Karpas-422 (cell line): ENCODE measurements around the gene CCDC136. TPM values are rescaled to one million over a fixed set of nuclear protein-coding genes. Genes with fewer than 3 reads are reported as not detected.

Experiments
- DNase-seq: peaks from one replicate; pipeline ENCODE4 v3.0.0-alpha.2; 2015
- H2AFZ ChIP-seq: fragments of 200-600 bp; sonication (generic); 2 replicates; pipeline ENCODE4 v1.6.1; 2014; ENCODE audit warnings: antibody characterized with exemption, low read length, mixed read lengths
- H3K27ac ChIP-seq: fragments of 200-600 bp; sonication (generic); 2 replicates; pipeline ENCODE4 v1.5.1; 2014; ENCODE audit warnings: mild to moderate bottlenecking, low read length, moderate library complexity
- H3K27me3 ChIP-seq: fragments of 200-600 bp; sonication (generic); 2 replicates; pipeline ENCODE4 v1.6.1; 2014; ENCODE audit warnings: low read length, mixed read lengths
- H3K36me3 ChIP-seq: fragments of 200-600 bp; sonication (generic); 2 replicates; pipeline ENCODE4 v1.6.1; 2014; ENCODE audit warnings: low read length, mixed read lengths; ENCODE audit not compliant: insufficient read depth
- H3K4me1 ChIP-seq: fragments of 200-600 bp; sonication (generic); 2 replicates; pipeline ENCODE4 v1.6.1; 2014; ENCODE audit warnings: mild to moderate bottlenecking, low read length, mixed read lengths
- H3K4me2 ChIP-seq: fragments of 200-600 bp; sonication (generic); 2 replicates; pipeline ENCODE4 v1.6.1; 2014; ENCODE audit warnings: low read length, low read depth, mild to moderate bottlenecking; ENCODE audit not compliant: poor library complexity, severe bottlenecking
- H3K4me3 ChIP-seq: fragments of 200-600 bp; sonication (generic); 2 replicates; pipeline ENCODE4 v1.5.1; 2014; ENCODE audit warnings: mild to moderate bottlenecking, antibody characterized with exemption, low read length, mixed read lengths
- H3K79me2 ChIP-seq: fragments of 200-600 bp; sonication (generic); 2 replicates; pipeline ENCODE4 v1.6.1; 2014; ENCODE audit warnings: mild to moderate bottlenecking, low read length, mixed read lengths
- H3K9ac ChIP-seq: fragments of 200-600 bp; sonication (generic); 2 replicates; pipeline ENCODE4 v1.6.0; 2014; ENCODE audit warnings: low read length
- H3K9me2 ChIP-seq: fragments of 200-600 bp; sonication (generic), shearing (Covaris generic); replicated peaks from 2 replicates; pipeline ENCODE4 v1.6.0; 2014; ENCODE audit warnings: mild to moderate bottlenecking, low read length, moderate library complexity; ENCODE audit not compliant: insufficient read depth
- H3K9me3 ChIP-seq: fragments of 300-700, 200-600 bp; sonication (generic); 2 replicates; pipeline ENCODE4 v1.6.1; 2014; ENCODE audit warnings: low read length, mixed read lengths
- H4K20me1 ChIP-seq: fragments of 200-600 bp; sonication (generic); 2 replicates; pipeline ENCODE4 v1.6.1; 2014; ENCODE audit warnings: mild to moderate bottlenecking, antibody characterized with exemption, low read length, low read depth; ENCODE audit not compliant: insufficient read depth
- total RNA-seq: library from RNA; depleted of rRNA; stranded (reverse); fragments of >200 nt; shearing (Covaris generic); gene quantifications from 2 replicates; pipeline ENCODE4 v1.2.3, GENCODE V29; 2014; ENCODE audit warnings: low replicate concordance

CCDC136 gene
- total RNA-seq, 1 experiment from 2014 or later = 32.5 TPM

DNA sequence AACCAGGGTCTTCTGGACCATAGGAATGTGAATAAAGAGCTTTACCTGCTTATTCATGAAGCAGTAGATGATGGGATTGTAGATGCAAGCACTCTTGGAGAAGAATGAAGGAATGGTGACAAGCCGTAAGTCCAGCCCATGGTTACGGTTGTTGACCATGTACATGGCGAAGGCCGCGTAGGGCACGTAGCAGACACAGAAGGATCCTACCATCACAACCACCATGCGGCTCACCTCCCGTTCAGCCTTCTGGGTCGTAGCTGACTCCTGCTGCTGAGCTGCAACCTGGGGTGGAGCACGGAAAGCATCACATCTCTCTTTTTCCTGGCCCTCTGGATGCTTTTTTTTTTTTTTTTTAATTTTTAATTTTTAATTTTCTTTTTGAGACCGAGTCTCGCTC lies 18.2 kb upstream of the CCDC136 start:
- H2AFZ ChIP-seq = no peak overlapping the region
- H4K20me1 ChIP-seq = no peaks in the 10 kb centered on the region
- H3K9me2 ChIP-seq = no peaks in the 10 kb centered on the region
- H3K27me3 ChIP-seq = no peaks in the 10 kb centered on the region
- DNase-seq = no peak
- no peaks in the 10 kb centered on the region for H3K4me1 ChIP-seq
- H3K27ac ChIP-seq = no peak overlapping the region
- no peak overlapping the region for H3K4me3 ChIP-seq
- H3K9ac ChIP-seq = no peak overlapping the region
- H3K9me3 ChIP-seq = no peaks in the 10 kb centered on the region
- peaks cover 45% of the 10 kb centered on the region for H3K36me3 ChIP-seq
- H3K79me2 ChIP-seq = no peaks in the 10 kb centered on the region
- H3K4me2 ChIP-seq = no peak overlapping the region

DNA sequence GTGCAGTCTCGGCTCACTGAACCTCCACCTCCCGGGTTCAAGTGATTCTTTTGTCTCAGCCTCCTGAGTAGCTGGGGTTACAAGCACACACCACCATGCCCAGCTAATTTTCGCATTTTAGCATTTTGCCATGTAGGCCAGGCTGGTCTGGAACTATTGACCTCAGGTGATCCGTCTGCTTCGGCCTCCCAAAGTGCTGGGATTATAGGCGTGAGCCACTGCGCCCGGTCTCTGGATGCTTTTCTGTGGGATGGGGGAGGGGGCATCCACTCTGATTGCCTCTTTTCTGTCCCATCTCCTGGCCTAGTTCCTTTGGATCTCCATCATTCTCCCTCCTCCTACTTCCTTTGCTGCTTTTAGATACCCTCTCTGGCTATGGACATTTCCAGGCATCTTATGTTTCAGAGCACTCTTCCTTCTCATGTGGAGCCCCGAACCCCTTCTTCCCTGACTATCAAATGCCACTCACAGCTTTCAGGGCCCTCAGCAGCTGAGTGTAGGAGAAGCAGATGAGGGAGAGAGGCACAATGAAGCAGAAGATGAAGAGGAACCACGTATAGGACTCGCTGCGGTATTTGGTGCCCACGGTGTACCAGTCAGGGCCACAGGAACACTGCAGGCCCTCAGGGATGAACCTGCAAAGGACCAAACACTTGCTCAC lies 17.6 kb upstream of the CCDC136 start:
- Histone ChIP-seq H3K27ac (no peak overlapping the region), H3K79me2 (no peaks in the 10 kb centered on the region), H3K9ac (no peak overlapping the region)

DNA sequence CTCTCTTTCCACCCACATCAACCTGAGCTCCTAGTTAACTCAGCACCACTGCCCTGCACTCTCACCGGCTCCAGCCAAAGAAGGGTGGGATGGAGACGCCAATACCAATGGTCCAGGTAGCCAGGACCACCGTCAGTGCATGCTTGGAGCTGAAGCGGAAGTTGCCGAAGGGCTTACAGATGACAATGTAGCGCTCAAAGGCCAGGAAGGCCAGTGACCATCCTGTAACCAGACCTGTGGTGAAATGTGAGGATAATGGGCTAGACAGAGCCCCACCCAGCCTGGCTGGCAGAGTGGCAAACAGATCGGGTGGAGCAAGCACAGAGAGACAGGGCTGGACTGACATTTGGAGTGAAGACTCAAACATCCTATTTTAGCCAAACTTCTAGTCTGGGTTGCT lies 16.8 kb upstream of the CCDC136 start:
- H3K9ac ChIP-seq = no peak overlapping the region
- no peak overlapping the region for H3K27ac ChIP-seq
- no peaks in the 10 kb centered on the region for H3K27me3 ChIP-seq
- H3K9me2 ChIP-seq = no peaks in the 10 kb centered on the region
- H3K36me3 ChIP-seq = peaks cover 34% of the 10 kb centered on the region
- H3K9me3 ChIP-seq = no peaks in the 10 kb centered on the region
- H3K4me3 ChIP-seq = no peak overlapping the region
- H4K20me1 ChIP-seq = no peaks in the 10 kb centered on the region
- no peak overlapping the region for H2AFZ ChIP-seq
- H3K79me2 ChIP-seq = no peaks in the 10 kb centered on the region
- H3K4me1 ChIP-seq = no peaks in the 10 kb centered on the region
- no peak for DNase-seq
- H3K4me2 ChIP-seq = no peak overlapping the region

More for the DNA sequence above, 17.6 kb upstream of the CCDC136 start:
- no peaks in the 10 kb centered on the region for H3K27me3 ChIP-seq
- no peaks in the 10 kb centered on the region for H3K4me1 ChIP-seq
- H2AFZ ChIP-seq = no peak overlapping the region
- peaks cover 42% of the 10 kb centered on the region for H3K36me3 ChIP-seq
- no peak overlapping the region for H3K4me3 ChIP-seq
- H3K4me2 ChIP-seq = no peak overlapping the region
- H3K9me3 ChIP-seq = no peaks in the 10 kb centered on the region
- no peak for DNase-seq
- H4K20me1 ChIP-seq = no peaks in the 10 kb centered on the region
- H3K9me2 ChIP-seq = no peaks in the 10 kb centered on the region

DNA sequence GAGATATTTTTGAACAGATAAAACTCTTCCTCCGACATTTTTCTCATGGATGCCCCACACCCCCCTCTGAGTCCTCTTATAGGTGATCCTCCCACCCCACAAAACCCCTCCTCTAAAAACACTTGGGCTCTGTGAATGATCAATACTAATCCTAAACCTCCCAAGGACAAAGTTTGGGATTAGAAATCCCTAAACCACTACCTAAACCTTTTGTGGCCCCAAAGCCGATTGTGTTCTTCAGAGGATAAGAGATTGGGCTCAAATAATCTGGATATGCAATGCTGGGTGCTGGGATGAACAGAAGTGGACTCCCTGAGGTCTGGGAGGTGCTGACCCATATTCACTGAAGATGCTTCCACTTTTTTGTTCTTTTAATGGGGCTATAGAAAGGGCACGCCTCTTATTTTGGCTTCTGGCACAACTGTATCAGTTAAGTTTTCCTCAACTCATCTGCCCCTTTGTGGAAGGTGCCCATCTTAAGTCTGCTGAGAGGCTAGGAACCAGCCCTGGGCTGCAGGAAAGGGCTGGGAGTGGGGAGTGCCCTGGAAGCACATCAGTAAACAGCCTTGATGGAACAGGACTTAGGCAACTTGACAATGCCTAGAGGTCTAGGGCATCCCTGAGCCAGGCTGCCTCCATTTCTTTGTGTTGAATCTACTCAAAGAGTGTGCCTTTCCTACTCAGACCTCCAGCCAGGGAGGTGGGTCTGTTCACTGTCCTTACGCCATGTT lies 15.9 kb upstream of the CCDC136 start, which contains the start of gene OPN1SW:
Gene OPN1SW, minus strand, starts transcription at position 51 of the 731 bp plus-strand sequence. Its CDS starts 13 bp downstream, at position 38.
- Histone ChIP-seq H3K4me1 (no peaks in the 10 kb centered on the region), H3K27ac (no peak within 1 kb of the TSS), H3K27me3 (no peaks in the 10 kb centered on the region), H3K79me2 (no peaks in the 10 kb centered on the region), H2AFZ (no peak within 1 kb of the TSS), H4K20me1 (no peaks in the 10 kb centered on the region), H3K36me3 (peaks cover 25% of the 10 kb centered on the region), H3K9me3 (no peaks in the 10 kb centered on the region), H3K4me2 (no peak within 1 kb of the TSS), H3K9me2 (no peaks in the 10 kb centered on the region), H3K9ac (no peak within 1 kb of the TSS), H3K4me3 (no peak within 1 kb of the TSS)
- DNase-seq = no peak

DNA sequence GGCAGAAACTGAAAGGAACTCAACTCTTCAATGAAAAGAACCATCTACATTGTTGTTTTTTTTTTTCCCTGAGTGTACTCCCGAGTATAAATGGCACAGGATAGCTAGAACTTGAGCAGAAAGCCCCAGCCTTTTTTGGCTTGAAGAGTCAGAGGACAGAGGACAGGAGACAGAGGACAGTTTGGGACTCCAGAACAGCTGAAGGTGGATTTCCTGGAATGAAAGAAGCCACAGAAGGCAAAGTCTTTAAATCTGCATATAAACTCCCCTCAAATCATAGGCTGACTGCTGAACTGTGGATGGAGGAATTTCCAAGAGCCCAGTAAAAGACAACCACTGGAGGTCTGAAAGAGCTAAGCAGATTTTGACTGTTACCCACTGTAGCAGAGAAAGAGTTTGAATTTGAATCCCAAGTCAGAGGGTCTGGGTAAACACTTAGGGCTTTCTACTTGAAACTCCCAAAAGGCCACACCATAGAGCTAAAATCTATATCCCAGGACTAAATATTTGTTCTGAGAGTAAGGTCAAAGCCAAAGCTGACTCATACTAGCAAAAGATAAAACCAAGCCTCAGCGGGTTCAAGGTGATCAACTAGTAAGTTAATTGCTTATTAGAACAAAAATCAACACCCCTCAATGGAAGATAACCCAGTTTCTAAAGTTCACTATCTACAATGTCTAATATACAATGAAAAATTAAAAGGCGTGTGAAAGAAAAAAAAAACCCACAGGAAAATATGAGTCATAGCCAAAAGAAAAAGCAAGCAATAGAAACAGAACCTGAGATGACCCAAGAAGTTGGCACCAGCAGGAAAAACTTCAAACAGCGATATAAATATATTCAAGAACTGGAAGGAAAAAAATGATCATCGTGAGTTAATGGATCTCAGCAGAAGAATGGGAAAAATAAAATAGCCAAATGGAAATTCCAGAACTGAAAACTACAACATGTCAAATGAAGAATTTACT lies 14.3 kb upstream of the CCDC136 start:
- H3K27ac ChIP-seq = no peak overlapping the region
- H2AFZ ChIP-seq = no peak overlapping the region
- no peak for DNase-seq
- no peak overlapping the region for H3K4me2 ChIP-seq
- peaks cover 10% of the 10 kb centered on the region for H3K36me3 ChIP-seq
- no peaks in the 10 kb centered on the region for H3K4me1 ChIP-seq
- no peaks in the 10 kb centered on the region for H3K27me3 ChIP-seq
- no peaks in the 10 kb centered on the region for H3K9me3 ChIP-seq
- no peak overlapping the region for H3K4me3 ChIP-seq
- H4K20me1 ChIP-seq = no peaks in the 10 kb centered on the region
- no peaks in the 10 kb centered on the region for H3K9me2 ChIP-seq
- no peak overlapping the region for H3K9ac ChIP-seq
- no peaks in the 10 kb centered on the region for H3K79me2 ChIP-seq

DNA sequence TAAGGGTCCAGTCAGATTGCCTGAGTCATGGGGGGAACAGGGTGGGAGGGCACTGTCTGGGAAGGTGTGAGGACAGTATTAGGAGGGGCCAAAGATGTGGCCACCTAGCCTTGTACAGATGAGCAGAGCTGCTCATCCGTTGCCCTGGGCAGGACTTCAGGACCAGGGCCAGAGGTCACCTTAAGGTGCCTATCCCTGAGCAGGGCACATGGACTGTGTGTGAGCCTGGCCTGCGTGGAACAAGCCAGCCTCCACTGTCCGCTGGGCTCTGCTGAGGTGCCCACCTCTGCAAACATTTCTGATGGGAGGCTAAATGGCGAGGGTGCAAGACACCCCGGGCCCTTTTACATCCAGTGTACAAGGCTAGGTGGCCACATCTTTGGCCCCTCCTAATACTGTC lies 12.8 kb upstream of the CCDC136 start:
- H3K9me2 ChIP-seq = no peaks in the 10 kb centered on the region
- H3K9ac ChIP-seq = no peak overlapping the region
- no peaks in the 10 kb centered on the region for H3K9me3 ChIP-seq
- H3K4me1 ChIP-seq = no peaks in the 10 kb centered on the region
- H3K27ac ChIP-seq = no peak overlapping the region
- DNase-seq = no peak
- H3K4me3 ChIP-seq = no peak overlapping the region
- H3K4me2 ChIP-seq = no peak overlapping the region
- H4K20me1 ChIP-seq = no peaks in the 10 kb centered on the region
- H2AFZ ChIP-seq = no peak overlapping the region
- H3K36me3 ChIP-seq = no peaks in the 10 kb centered on the region
- no peaks in the 10 kb centered on the region for H3K27me3 ChIP-seq
- H3K79me2 ChIP-seq = no peaks in the 10 kb centered on the region

DNA sequence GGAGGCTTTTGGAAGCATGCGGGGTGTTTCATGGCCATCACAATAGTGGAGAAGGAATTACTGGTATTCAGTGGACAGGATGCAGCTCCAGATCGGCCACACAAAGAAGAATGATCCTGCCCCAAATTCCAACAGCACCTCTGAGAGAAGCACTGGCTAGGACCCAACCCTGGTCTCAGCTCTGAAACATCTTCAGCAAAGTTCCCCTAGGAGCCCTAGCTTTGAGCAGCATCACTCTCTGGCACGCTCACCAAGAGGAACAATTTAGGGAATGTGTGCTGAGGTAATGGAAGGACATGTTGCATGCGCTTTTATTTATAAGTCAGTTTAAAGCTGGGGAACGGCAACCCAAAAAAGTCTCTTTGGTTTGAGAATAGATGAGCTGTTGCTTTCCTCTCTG lies 10.6 kb upstream of the CCDC136 start:
- H3K36me3 ChIP-seq = no peaks in the 10 kb centered on the region
- H4K20me1 ChIP-seq = no peaks in the 10 kb centered on the region
- H3K9me3 ChIP-seq = no peaks in the 10 kb centered on the region
- H3K9me2 ChIP-seq = no peaks in the 10 kb centered on the region
- no peak overlapping the region for H3K4me2 ChIP-seq
- DNase-seq = no peak
- H3K4me1 ChIP-seq = no peaks in the 10 kb centered on the region
- no peak overlapping the region for H3K27ac ChIP-seq
- H3K4me3 ChIP-seq = no peak overlapping the region
- no peak overlapping the region for H2AFZ ChIP-seq
- no peaks in the 10 kb centered on the region for H3K27me3 ChIP-seq
- H3K79me2 ChIP-seq = no peaks in the 10 kb centered on the region
- H3K9ac ChIP-seq = no peak overlapping the region

DNA sequence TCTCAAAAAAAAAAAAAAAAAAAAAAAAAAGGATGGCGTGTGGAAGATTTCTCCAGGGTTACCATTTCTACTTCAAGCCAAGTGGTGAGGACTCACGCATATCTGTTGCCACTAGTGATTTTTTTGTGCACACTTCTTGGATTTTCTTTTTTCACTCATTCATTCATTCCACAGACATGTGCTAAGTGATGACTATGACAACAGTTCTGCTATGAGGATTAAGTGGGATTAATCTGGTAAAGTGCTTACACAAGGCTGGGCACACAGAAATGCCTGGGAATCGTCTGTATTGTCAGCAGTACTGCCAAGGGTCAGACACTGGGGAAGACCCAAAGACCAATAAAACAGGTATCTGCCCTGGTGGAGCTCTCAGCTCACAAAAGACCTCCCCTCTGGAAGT lies 9.9 kb upstream of the CCDC136 start:
- Histone ChIP-seq H3K79me2 (no peaks in the 10 kb centered on the region), H3K36me3 (no peaks in the 10 kb centered on the region), H3K27ac (no peak overlapping the region), H3K9me3 (no peaks in the 10 kb centered on the region), H3K27me3 (no peaks in the 10 kb centered on the region), H4K20me1 (no peaks in the 10 kb centered on the region), H3K9ac (no peak overlapping the region), H3K4me3 (no peak overlapping the region), H3K9me2 (no peaks in the 10 kb centered on the region), H3K4me1 (no peaks in the 10 kb centered on the region), H3K4me2 (no peak overlapping the region), H2AFZ (no peak overlapping the region)
- DNase-seq = no peak
